GM19099 (cell line): ENCODE measurements around the gene ZNF385D.

ENCODE experiments used
- POLR2A ChIP-seq: IDR thresholded peaks from 3 replicates; pipeline ENCODE4 v1.6.1; 2011; ENCODE audit warnings: low read depth; ENCODE audit not compliant: insufficient read length; ENCODE audit errors: extremely low read depth

ZNF385D gene, protein sequence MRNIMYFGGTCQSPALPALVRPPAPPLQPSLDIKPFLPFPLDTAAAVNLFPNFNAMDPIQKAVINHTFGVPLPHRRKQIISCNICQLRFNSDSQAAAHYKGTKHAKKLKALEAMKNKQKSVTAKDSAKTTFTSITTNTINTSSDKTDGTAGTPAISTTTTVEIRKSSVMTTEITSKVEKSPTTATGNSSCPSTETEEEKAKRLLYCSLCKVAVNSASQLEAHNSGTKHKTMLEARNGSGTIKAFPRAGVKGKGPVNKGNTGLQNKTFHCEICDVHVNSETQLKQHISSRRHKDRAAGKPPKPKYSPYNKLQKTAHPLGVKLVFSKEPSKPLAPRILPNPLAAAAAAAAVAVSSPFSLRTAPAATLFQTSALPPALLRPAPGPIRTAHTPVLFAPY

DNA sequence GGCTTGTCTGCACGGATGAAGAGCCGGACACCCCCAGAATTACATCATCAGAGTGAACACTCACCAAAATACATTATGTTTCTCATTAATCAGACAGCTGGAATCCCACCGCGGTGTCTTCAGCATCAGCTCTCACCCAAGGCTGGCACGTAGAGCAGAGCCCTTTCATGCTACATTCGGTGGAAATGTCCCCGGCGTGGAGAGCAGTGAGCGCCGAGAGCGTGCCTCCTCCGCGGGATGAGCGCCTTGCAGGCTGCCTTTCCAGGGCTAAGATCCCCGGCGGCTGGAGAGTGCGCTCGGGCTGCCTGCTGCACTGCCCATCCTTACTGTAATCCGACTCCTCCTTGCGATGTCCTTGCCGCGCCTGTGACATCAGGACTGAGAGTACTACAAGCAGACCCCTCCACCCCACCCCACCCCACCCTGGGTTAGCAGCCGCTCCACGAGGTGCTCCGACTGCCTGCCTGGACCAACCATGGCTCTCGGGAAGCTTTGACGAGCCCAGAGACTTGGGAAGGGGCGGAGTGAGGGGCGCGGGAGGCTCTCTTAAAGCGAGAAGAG lies at the start of gene ZNF385D:
Gene ZNF385D, minus strand, starts transcription at position 380 of the 561 bp plus-strand sequence. Its CDS starts 294 bp downstream, at position 86.
- TF ChIP-seq POLR2A: no peak

- no peak for TF ChIP-seq POLR2A
These were observed 47.5 kb upstream of the ZNF385D start for GRCh38 chr3:21798356-21799088.

- no peak for TF ChIP-seq POLR2A
These were observed 44.9 kb upstream of the ZNF385D start for GRCh38 chr3:21795921-21796320.

DNA sequence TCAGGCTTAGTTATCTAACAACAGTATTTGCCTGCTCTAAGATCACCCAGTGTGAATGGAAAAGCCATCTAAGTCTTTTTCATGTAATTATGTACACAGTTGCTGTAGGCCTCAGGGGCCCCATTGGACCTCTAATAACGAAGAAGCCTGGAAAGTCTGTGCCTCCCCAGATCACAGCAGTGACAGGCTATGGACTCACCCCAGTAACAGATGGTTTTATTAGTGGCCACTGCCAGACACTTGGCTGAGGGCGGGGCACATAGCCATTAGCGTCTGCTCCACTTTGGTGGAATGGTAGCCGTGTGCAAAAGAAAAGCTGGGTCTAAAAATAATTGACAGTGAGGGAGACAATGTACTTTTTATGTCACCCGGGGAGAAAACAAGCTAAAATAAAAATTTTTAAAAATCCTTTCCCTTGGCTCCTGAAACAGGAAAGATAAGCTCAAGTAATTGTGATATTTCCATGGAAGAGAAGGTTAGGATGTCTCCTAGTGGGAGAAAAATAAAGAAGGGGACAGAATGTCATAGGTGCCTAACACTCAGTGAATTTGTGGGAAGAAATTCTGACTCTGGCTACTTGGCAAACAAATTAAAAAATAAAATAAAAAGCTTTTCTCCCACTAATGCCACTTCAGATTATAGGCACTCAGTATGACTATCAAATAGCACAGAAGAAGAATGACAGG lies 44.3 kb upstream of the ZNF385D start:
- TF ChIP-seq POLR2A: no peak

DNA sequence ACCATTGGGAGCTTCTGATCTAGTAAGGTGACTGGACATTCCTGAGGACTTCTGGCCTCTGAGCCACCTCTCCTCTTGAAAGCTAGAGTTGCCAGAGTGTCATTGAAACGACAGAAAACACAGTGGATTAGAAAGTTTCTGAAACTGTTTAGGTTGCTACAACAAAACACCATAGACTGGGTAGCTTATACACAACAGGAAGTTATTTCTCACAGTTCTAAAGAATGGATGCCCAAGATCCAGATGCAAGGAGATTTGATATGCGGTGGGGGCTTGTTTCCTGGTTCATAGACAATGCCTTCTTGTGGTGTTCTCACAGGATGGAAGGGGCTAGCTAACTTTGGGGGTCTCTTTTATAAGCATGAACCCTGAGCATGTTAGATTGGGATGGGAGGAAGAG lies 43.3 kb upstream of the ZNF385D start:
- TF ChIP-seq POLR2A: no peak

DNA sequence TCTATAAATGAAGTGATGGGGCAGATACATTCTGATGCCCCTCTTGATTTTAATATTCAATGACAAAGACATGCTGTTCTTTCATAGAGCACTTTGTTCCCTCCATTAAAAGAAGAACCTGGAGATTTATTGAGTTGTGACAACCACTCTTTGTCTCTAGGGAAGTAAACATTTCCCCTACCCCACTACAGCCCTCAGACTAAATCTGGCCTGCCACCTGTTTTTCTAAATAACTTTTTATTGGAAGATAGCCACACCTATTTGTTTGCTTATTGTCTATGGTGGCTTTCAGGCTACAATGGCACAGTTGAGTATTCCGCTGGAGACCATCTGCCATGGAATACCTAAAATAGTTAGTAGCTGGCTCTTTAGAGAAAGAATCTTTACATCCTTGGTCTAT lies 41.2 kb upstream of the ZNF385D start:
- TF ChIP-seq POLR2A: no peak

GRCh38 chr3:21791356-21791755 lies 40.3 kb upstream of the ZNF385D start:
- TF ChIP-seq POLR2A: no peak

DNA sequence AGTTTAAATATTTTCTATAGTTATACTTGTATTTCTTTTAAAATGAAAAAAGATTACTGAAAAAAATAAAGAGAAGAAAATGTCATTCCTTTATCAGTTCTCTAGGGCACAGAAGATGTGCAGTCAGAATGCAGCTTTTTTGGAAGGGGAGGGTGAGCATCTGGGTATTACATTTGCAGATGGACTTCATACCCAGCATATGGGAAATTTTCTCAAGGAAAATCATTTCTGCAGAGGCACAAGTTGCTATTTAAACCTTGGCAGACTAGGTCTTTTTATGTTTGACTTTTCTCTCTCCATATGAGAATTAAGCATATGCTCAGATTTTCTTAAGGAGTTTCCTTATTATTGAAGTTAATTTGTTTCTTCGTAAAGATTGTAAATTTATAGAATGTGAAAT lies 39.5 kb upstream of the ZNF385D start:
- TF ChIP-seq POLR2A: no peak

- no peak for TF ChIP-seq POLR2A
These were observed 38.7 kb upstream of the ZNF385D start for GRCh38 chr3:21789730-21790129.

GRCh38 chr3:21786438-21786797 lies 35.4 kb upstream of the ZNF385D start:
- TF ChIP-seq POLR2A: no peak

- no peak for TF ChIP-seq POLR2A
These were observed 34.9 kb upstream of the ZNF385D start for GRCh38 chr3:21785765-21786437.

DNA sequence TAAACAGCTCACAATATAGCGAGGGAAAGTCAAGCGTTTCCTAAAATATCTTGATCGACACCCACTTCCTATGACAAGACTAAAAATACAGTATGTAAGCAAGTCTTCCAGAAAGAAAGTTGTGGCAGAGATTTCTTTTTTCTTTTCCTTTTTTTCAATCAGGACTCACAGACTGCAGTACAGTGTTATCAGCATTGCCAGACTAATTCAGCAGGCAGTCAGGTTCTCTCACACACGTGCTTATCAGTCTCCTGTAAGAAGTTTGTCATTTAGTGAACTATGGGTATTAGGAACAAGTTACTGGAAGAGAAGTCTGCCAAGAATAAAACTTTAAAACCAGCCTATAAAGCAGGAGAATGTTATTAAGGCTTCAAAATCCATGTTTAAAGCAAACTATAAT lies 32.8 kb upstream of the ZNF385D start:
- no peak for TF ChIP-seq POLR2A

GRCh38 chr3:21781355-21781754 lies 30.3 kb upstream of the ZNF385D start:
- no peak for TF ChIP-seq POLR2A

- no peak for TF ChIP-seq POLR2A
These were observed 28.9 kb upstream of the ZNF385D start for GRCh38 chr3:21779909-21780308.

GRCh38 chr3:21778715-21779114 lies 27.7 kb upstream of the ZNF385D start:
- no peak for TF ChIP-seq POLR2A
